BJ (cell line): ENCODE results near the gene ADAM10. TPM values are rescaled to one million over a fixed set of nuclear protein-coding genes. Genes with fewer than 3 reads are reported as not detected.
"Not testable (repeated sequence)": the region's sequence is repeated elsewhere in the genome, so short reads cannot be mapped to it uniquely, and the experiment has no call there.

Experiments
- CTCF ChIA-PET: fragments of 350-600 bp; formaldehyde crosslinking; extraction: SDS; loops from one replicate; lab custom pipeline; 2021; ENCODE audit warnings: antibody characterized with exemption, inconsistent platforms; lab: Yijun Ruan, JAX
- POLR2A ChIA-PET: fragments of 300-600 bp; sonication (Branson Sonifier 250); formaldehyde crosslinking; extraction: SDS; loops from one replicate; lab custom pipeline; 2021; ENCODE audit warnings: antibody characterized with exemption; lab: Charles Lee
- DNase-seq: peaks from one replicate; pipeline ENCODE4 v3.0.0-alpha.2; 2011; ENCODE audit warnings: low read depth
- H3K27me3 ChIP-seq: 2 replicates; pipeline ENCODE4 v1.6.0; 2011; ENCODE audit warnings: low read length; ENCODE audit not compliant: control insufficient read depth, insufficient read depth
- H3K36me3 ChIP-seq: 2 replicates; pipeline ENCODE4 v1.5.1; 2011; ENCODE audit warnings: low read length; ENCODE audit not compliant: control insufficient read depth, insufficient read depth
- H3K4me3 ChIP-seq: 2 replicates; pipeline ENCODE4 v1.5.1; 2011; ENCODE audit warnings: low read depth, mild to moderate bottlenecking, control low read depth, low read length
- polyA plus RNA-seq: library from polyadenylated mRNA; depleted of rRNA; stranded (reverse); fragments of >200 nt; gene quantifications from 2 replicates; pipeline ENCODE4 v1.2.3, GENCODE V29; 2011
- TF ChIP-seq, protein P1 (sequence below): IDR thresholded peaks from 2 replicates; pipeline ENCODE4 v1.5.1; 2011; ENCODE audit warnings: low read depth, mild to moderate bottlenecking, control low read depth, inconsistent platforms, low read length, moderate library complexity; ENCODE audit not compliant: insufficient read depth

The ADAM10 gene
- polyA plus RNA-seq, 1 experiment: 106 TPM

DNA sequence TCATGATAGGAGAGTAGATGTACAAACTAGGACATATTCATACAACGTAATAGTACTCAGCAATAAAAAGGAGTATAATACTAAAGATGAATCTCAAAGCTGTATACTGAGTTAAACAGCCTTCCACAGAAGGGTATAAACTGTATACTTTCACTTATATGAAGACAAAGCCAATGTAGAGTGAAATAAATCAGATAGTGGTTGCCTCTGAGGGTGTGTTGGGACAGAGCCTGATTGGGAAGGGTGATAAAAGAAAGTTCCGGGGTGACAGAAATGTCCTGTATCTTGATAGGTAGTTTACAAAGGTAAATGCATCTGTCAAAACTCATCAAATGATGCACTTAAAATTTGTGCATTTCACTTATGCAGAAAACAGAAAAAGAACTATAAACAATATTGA, 122.5 kb downstream of the ADAM10 start:
- Histone ChIP-seq H3K4me3 (no peak overlapping the region), H3K36me3 (peaks cover 1% of the 10 kb centered on the region; the same call in 1 of the 2 replicates), H3K27me3 (no peaks in the 10 kb centered on the region)
- DNase-seq: no peak
- TF ChIP-seq, protein P1, sequence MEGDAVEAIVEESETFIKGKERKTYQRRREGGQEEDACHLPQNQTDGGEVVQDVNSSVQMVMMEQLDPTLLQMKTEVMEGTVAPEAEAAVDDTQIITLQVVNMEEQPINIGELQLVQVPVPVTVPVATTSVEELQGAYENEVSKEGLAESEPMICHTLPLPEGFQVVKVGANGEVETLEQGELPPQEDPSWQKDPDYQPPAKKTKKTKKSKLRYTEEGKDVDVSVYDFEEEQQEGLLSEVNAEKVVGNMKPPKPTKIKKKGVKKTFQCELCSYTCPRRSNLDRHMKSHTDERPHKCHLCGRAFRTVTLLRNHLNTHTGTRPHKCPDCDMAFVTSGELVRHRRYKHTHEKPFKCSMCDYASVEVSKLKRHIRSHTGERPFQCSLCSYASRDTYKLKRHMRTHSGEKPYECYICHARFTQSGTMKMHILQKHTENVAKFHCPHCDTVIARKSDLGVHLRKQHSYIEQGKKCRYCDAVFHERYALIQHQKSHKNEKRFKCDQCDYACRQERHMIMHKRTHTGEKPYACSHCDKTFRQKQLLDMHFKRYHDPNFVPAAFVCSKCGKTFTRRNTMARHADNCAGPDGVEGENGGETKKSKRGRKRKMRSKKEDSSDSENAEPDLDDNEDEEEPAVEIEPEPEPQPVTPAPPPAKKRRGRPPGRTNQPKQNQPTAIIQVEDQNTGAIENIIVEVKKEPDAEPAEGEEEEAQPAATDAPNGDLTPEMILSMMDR: no peak
- ChIA-PET POLR2A (no interaction called here), CTCF (no interaction called here)

DNA sequence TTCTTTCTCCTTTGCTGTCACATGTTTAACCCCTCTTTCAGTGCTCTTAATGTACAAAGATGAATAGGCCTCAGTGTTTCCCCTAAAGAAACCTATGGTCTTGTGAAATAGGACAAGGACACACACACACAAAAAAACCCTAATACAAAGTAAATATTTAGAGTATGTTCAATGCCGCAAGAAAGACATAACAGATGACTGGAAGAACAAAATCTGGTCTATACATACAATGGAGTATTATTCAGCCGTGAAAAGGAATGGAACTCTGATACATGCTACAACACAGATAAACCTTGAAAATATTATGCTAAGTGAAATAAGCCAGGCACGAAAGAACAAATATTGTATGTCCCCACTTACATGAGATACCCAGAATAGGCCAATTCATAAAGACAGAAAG, 123.1 kb downstream of the ADAM10 start:
- TF ChIP-seq, protein P1: no peak
- DNase-seq: no peak
- no peaks in the 10 kb centered on the region for H3K27me3 ChIP-seq
- ChIA-PET POLR2A (no interaction called here), CTCF (no interaction called here)
- no peak overlapping the region for H3K4me3 ChIP-seq
- H3K36me3 ChIP-seq: peaks cover 1% of the 10 kb centered on the region; the same call in 1 of the 2 replicates

DNA sequence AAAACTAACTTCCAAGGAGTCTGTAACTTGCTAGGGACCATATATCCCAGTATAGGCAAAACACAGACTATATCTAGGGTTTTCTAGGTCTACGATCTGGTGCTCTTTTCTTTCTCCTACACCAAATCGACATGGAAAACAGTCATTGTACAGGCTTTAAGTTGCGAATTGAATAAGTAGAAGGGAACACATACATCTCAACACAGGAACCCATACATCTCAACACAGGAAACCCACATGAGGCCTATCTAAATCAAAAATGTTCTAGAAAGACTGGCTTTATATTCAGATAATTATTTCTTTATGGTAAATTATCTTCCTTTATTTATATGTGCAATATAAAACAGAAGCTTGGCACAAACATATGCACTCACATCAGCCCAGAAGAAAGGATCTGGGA, 126.6 kb downstream of the ADAM10 start:
- ChIA-PET CTCF (no interaction called here), POLR2A (no interaction called here)
- Histone ChIP-seq H3K4me3 (no peak overlapping the region), H3K36me3 (peaks cover 1% of the 10 kb centered on the region; the same call in 1 of the 2 replicates), H3K27me3 (no peaks in the 10 kb centered on the region)
- TF ChIP-seq, protein P1: no peak
- no peak for DNase-seq

DNA sequence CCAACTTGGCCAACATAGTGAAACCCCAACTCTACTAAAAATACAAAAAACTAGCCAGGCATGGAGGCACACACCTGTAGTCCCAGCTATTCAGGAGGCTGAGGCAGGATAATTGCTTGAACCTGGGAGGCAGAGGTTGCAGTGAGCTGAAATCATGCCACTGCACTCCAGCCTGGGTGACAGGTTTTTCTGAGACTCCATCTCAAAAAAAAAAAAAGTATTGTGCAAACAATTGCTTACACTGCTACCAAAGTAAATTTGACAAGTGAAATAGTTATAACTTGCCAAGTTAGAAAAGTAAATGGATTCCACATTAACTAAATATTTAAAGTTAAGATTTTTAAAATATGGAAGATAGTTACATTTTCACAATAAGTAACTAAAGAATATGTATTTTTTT, 129.2 kb downstream of the ADAM10 start:
- H3K4me3 ChIP-seq, DNase-seq, H3K36me3 ChIP-seq, H3K27me3 ChIP-seq, POLR2A ChIA-PET, CTCF ChIA-PET: not testable (repeated sequence)

DNA sequence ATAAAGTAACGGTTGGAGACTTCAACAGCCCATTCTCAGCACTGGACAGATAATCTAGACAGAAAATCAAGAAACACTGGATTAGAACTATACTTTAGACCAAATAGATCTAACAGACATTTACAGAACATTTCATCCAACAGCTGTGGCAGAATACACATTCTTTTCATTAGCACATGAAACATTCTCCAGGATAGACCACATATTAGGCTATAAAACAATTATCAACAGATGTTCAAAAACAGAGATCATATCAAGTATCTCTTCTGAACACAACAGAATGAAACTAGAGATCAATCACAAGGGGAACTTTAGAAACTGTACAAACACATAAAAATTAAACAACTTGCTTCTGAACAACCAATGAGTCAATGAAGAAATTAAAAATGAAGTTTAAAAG, 133.3 kb downstream of the ADAM10 start:
- H3K27me3 ChIP-seq: no peaks in the 10 kb centered on the region
- peaks cover 1% of the 10 kb centered on the region; the same call in 1 of the 2 replicates for H3K36me3 ChIP-seq
- H3K4me3 ChIP-seq: no peak overlapping the region
- DNase-seq: no peak
- ChIA-PET CTCF (no interaction called here), POLR2A (no interaction called here)
- TF ChIP-seq, protein P1: no peak
